ENCODE data around the gene CLC. TPM values are rescaled to one million over a fixed set of nuclear protein-coding genes. Genes with fewer than 3 reads are reported as not detected.
"Not testable (repeated sequence)": the region's sequence is repeated elsewhere in the genome, so short reads cannot be mapped to it uniquely, and the experiment has no call there.

CLC gene
- total RNA-seq, 2 experiments from 2014 or later: 4.0 to 4.7 TPM

- Mint-ChIP-seq H3K4me1 (ENCODE audit: low read depth) (peaks cover 2% of the 10 kb centered on the region), H3K36me3 (no peaks in the 10 kb centered on the region), H3K27me3 (peaks cover 11% of the 10 kb centered on the region), H3K4me3 (no peak overlapping the region), H3K9me3 (no peaks in the 10 kb centered on the region), H3K27ac (no peak overlapping the region)
- DNase-seq: no peak
- POLR2A ChIA-PET: no interaction called here
- CTCF ChIA-PET: no interaction called here
- intact Hi-C loops (cut with micrococcal nuclease): no loop called here
Measured at GRCh38 chr19:39727070-39727800, 10.6 kb downstream of the CLC start.

GRCh38 chr19:39725995-39726394 is 11.8 kb downstream of the CLC start:
- Mint-ChIP-seq H3K27ac (no peak overlapping the region), H3K4me3 (no peak overlapping the region), H3K9me3 (no peaks in the 10 kb centered on the region), H3K4me1 (ENCODE audit: low read depth) (peaks cover 4% of the 10 kb centered on the region), H3K27me3 (peaks cover 15% of the 10 kb centered on the region), H3K36me3 (no peaks in the 10 kb centered on the region)
- ChIA-PET POLR2A (no interaction called here), CTCF (no interaction called here)
- DNase-seq: no peak
- intact Hi-C loops (cut with micrococcal nuclease): no loop called here

GRCh38 chr19:39720144-39720543 is 17.7 kb downstream of the CLC start:
- H3K36me3 Mint-ChIP-seq; H3K9me3 Mint-ChIP-seq; POLR2A ChIA-PET; DNase-seq; CTCF ChIA-PET; H3K27ac Mint-ChIP-seq; H3K4me3 Mint-ChIP-seq; H3K4me1 Mint-ChIP-seq (ENCODE audit: low read depth); intact Hi-C loops (cut with micrococcal nuclease): not testable (repeated sequence)
- H3K27me3 Mint-ChIP-seq: peaks cover 37% of the 10 kb centered on the region

- ChIA-PET CTCF (no interaction called here), POLR2A (no interaction called here)
- Mint-ChIP-seq H3K27me3 (peaks cover 3% of the 10 kb centered on the region), H3K4me3 (no peak overlapping the region), H3K36me3 (no peaks in the 10 kb centered on the region), H3K27ac (peak overlapping the region; percentile 52), H3K4me1 (ENCODE audit: low read depth) (peaks cover 35% of the 10 kb centered on the region), H3K9me3 (peaks cover 6% of the 10 kb centered on the region)
- intact Hi-C loops (cut with micrococcal nuclease): no loop called here
- DNase-seq: no peak
Measured at GRCh38 chr19:39710333-39710890, 27.4 kb downstream of the CLC start.

- CTCF ChIA-PET: no interaction called here
- Mint-ChIP-seq H3K36me3 (no peaks in the 10 kb centered on the region), H3K9me3 (peaks cover 6% of the 10 kb centered on the region), H3K27me3 (no peaks in the 10 kb centered on the region), H3K4me1 (ENCODE audit: low read depth) (peaks cover 46% of the 10 kb centered on the region), H3K27ac (no peak overlapping the region), H3K4me3 (no peak overlapping the region)
- intact Hi-C loops (cut with micrococcal nuclease): no loop called here
- no peak for DNase-seq
- POLR2A ChIA-PET: no interaction called here
Measured at GRCh38 chr19:39709026-39709872, 28.6 kb downstream of the CLC start.

- ChIA-PET CTCF (no interaction called here), POLR2A (no interaction called here)
- H3K4me1 Mint-ChIP-seq (ENCODE audit: low read depth): peaks cover 51% of the 10 kb centered on the region
- no peak overlapping the region for H3K27ac Mint-ChIP-seq
- no peaks in the 10 kb centered on the region for H3K36me3 Mint-ChIP-seq
- no peaks in the 10 kb centered on the region for H3K27me3 Mint-ChIP-seq
- no peak overlapping the region for H3K4me3 Mint-ChIP-seq
- intact Hi-C loops (cut with micrococcal nuclease): no loop called here
- no peak for DNase-seq
- peaks cover 6% of the 10 kb centered on the region for H3K9me3 Mint-ChIP-seq
Measured at GRCh38 chr19:39708594-39708993, 29.2 kb downstream of the CLC start.

- no peaks in the 10 kb centered on the region for H3K27me3 Mint-ChIP-seq
- H3K27ac Mint-ChIP-seq: peak overlapping the region; percentile 75
- peaks cover 52% of the 10 kb centered on the region for H3K4me1 Mint-ChIP-seq (ENCODE audit: low read depth)
- POLR2A ChIA-PET: interaction anchor here (2.0 kb wide), 1 partner anchor 30 kb away, joined by 4 read pairs; no protein-coding TSS in a partner anchor
- DNase-seq: peak; percentile 77
- H3K4me3 Mint-ChIP-seq: no peak overlapping the region
- no peaks in the 10 kb centered on the region for H3K9me3 Mint-ChIP-seq
- intact Hi-C loops (cut with micrococcal nuclease): no loop called here
- H3K36me3 Mint-ChIP-seq: no peaks in the 10 kb centered on the region
- CTCF ChIA-PET: interaction anchor here (0.7 kb wide), 1 partner anchor 31 kb away, joined by 4 read pairs; no protein-coding TSS in a partner anchor
Measured at GRCh38 chr19:39705578-39706188, 32.1 kb downstream of the CLC start.

- POLR2A ChIA-PET: interaction anchor here (2.0 kb wide), 1 partner anchor 28 kb away, joined by 4 read pairs; no protein-coding TSS in a partner anchor
- H3K4me3 Mint-ChIP-seq: peak within 1 kb of the TSS; percentile 40
- H3K4me1 Mint-ChIP-seq (ENCODE audit: low read depth): peaks cover 43% of the 10 kb centered on the region
- H3K9me3 Mint-ChIP-seq: no peaks in the 10 kb centered on the region
- DNase-seq: peak; percentile 65
- peak within 1 kb of the TSS; percentile 75 for H3K27ac Mint-ChIP-seq
- H3K36me3 Mint-ChIP-seq: no peaks in the 10 kb centered on the region
- peaks cover 5% of the 10 kb centered on the region for H3K27me3 Mint-ChIP-seq
- intact Hi-C loops (cut with micrococcal nuclease): loop anchor here (1.0 kb wide), 3 partner anchors 25 to 122 kb away; no protein-coding TSS in a partner anchor
- CTCF ChIA-PET: interaction anchor here (0.7 to 1.7 kb wide), 3 partner anchors 30 to 266 kb away, joined by 3 to 4 read pairs (median 3); partner anchors contain the start of gene PSMC4
Measured at GRCh38 chr19:39704181-39705044, 33.4 kb downstream of the CLC start, which contains the start of gene LGALS14. TSS of gene LGALS14 (plus strand) at chr19:39704481. CDS start at chr19:39704529, 48 bp downstream.

- intact Hi-C loops (cut with micrococcal nuclease): no loop called here
- H3K9me3 Mint-ChIP-seq: no peaks in the 10 kb centered on the region
- peaks cover 12% of the 10 kb centered on the region for H3K27me3 Mint-ChIP-seq
- ChIA-PET POLR2A (no interaction called here), CTCF (interaction anchor here (0.6 to 0.7 kb wide), 3 partner anchors 26 to 761 kb away, joined by 3 read pairs; no protein-coding TSS in a partner anchor)
- DNase-seq: no peak
- H3K36me3 Mint-ChIP-seq: no peaks in the 10 kb centered on the region
- H3K4me3 Mint-ChIP-seq: no peak overlapping the region
- no peak overlapping the region for H3K27ac Mint-ChIP-seq
- H3K4me1 Mint-ChIP-seq (ENCODE audit: low read depth): peaks cover 33% of the 10 kb centered on the region
Measured at GRCh38 chr19:39701291-39701690, 36.5 kb downstream of the CLC start.

- H3K27ac Mint-ChIP-seq: no peak overlapping the region
- H3K9me3 Mint-ChIP-seq: no peaks in the 10 kb centered on the region
- ChIA-PET CTCF (no interaction called here), POLR2A (no interaction called here)
- H3K36me3 Mint-ChIP-seq: no peaks in the 10 kb centered on the region
- H3K27me3 Mint-ChIP-seq: peaks cover 15% of the 10 kb centered on the region
- H3K4me3 Mint-ChIP-seq: no peak overlapping the region
- H3K4me1 Mint-ChIP-seq (ENCODE audit: low read depth): peaks cover 8% of the 10 kb centered on the region
- no peak for DNase-seq
- intact Hi-C loops (cut with micrococcal nuclease): no loop called here
Measured at GRCh38 chr19:39698535-39698934, 39.3 kb downstream of the CLC start.

- CTCF ChIA-PET: interaction anchor here (1.2 kb wide), 1 partner anchor 97 kb away, joined by 3 read pairs; no protein-coding TSS in a partner anchor
- peaks cover 15% of the 10 kb centered on the region for H3K27me3 Mint-ChIP-seq
- H3K27ac Mint-ChIP-seq: no peak overlapping the region
- no peaks in the 10 kb centered on the region for H3K9me3 Mint-ChIP-seq
- H3K36me3 Mint-ChIP-seq: no peaks in the 10 kb centered on the region
- POLR2A ChIA-PET: no interaction called here
- DNase-seq: no peak
- H3K4me1 Mint-ChIP-seq (ENCODE audit: low read depth): peaks cover 9% of the 10 kb centered on the region
- H3K4me3 Mint-ChIP-seq: no peak overlapping the region
- intact Hi-C loops (cut with micrococcal nuclease): no loop called here
Measured at GRCh38 chr19:39696387-39696786, 41.4 kb downstream of the CLC start.

All from activated CD4-positive, alpha-beta memory T cell treated with anti-CD3 and anti-CD28 coated beads for 36 hours (primary cell).